ENCODE measurements around the gene LPP.

DNA sequence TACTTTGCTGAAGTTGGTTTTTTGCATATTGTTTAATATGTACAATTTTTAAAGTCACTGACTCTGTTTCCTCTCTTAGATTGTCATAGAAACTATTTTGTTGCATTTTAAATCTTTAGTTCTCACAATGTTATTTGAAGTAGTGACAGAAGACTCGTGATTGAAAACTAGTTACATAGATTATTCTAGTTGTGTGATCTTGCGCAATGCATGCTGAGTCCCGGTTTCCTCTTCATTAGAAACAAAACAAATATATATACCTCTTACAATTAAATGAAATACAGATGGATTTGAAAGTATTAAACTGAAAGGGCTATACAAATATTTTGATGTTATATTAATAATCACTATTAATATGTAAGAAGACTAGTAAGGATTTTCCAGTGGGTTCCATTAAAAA lies 333.0 kb downstream of the LPP start:
- TF ChIP-seq, protein P1, sequence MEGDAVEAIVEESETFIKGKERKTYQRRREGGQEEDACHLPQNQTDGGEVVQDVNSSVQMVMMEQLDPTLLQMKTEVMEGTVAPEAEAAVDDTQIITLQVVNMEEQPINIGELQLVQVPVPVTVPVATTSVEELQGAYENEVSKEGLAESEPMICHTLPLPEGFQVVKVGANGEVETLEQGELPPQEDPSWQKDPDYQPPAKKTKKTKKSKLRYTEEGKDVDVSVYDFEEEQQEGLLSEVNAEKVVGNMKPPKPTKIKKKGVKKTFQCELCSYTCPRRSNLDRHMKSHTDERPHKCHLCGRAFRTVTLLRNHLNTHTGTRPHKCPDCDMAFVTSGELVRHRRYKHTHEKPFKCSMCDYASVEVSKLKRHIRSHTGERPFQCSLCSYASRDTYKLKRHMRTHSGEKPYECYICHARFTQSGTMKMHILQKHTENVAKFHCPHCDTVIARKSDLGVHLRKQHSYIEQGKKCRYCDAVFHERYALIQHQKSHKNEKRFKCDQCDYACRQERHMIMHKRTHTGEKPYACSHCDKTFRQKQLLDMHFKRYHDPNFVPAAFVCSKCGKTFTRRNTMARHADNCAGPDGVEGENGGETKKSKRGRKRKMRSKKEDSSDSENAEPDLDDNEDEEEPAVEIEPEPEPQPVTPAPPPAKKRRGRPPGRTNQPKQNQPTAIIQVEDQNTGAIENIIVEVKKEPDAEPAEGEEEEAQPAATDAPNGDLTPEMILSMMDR (IDR thresholded peaks at IDR 0.05; ENCODE audit: borderline replicate concordance, extremely low read depth, low read length, poor library complexity, severe bottlenecking): no peak
- TF ChIP-seq EZH2 (IDR thresholded peaks at IDR 0.05; ENCODE audit: borderline replicate concordance, low read depth, low read length, severe bottlenecking): no peak

Data from DND-41 (cell line).